ENCODE measurements around the gene NOX5.

NOX5 gene

DNA sequence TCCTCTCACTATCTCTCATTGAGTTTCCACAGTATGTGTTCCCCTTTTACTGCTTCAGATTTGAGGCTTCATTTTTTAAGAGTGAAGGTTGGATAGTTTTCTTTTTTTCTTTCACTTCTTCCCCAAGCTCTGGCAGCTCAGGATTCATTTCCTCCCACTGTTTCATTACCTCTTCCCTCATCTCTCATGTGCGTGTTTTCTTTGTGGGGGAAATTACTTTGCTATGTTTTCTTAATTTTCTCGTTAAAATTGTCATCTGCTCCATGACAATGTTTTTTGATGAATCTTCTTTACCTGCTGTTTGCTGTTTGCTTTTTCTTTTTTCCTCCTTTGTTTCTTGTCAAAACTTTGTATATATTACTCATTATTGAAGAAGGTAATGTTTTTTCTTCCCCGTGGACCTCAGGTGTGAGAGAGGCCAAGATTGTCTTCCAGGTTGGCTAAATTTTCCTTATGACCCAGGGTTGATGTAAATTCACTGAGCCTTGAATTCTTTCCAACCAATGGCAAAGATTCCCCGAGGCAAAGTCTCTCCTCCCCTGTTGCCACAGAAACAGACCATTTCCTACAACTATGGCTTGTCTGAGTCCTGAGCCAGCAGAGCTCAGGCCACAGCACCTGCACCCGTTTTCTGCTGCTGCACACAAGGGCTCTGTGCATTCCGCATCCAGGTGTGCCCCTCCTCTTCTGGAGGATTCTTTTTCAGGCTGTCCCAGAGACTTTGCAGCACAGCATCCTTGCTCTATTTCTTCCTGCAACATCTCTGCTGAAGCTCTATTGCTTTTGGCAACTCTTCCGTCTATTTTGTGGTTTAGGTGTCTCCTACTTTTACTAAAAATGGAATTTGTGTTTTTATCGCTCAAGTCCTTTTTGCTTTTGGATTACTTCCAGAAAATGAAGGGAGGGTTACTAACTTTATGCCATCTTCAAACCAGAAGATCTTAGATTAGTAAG is 66.1 kb downstream of the NOX5 start:
- FAIRE-seq, result no peak
- DNase-seq (ENCODE audit: low spot score), result peak; percentile 46

DNA sequence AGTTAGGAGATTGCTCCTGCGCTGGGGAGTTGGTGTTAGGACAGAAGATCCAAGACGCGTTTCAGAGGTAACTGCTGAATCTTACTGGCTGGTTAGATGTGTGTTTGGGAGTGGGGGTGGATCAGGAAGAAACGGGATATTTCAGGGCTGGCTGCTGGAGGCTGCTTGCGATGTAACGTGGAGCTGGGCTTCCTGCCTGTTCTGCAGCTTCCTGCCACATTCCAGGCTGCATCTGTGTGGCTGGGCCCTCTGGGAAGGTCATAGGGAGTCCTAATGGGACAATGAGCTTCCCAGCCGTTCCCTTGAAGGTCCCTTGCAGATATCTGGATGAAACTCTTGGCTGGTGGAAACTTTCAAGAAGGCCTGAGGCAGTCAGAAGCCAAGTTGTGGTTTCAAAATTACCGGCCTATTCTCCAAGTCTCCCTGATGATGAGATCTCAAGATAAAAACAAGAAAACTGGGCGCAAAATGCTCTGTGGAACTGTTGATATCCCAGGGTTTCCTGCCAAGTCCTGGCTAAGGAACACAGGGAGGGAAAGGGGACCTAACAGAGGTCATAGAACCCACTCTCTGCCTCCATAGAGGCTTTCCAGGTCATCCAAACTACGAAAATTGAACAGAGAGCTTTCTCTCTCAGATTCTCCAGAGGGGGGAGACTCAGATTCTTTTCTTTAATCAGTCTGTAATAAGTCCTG is 67.0 kb downstream of the NOX5 start:
- DNase-seq (ENCODE audit: low spot score), result peak; percentile 56
- no peak for FAIRE-seq

DNA sequence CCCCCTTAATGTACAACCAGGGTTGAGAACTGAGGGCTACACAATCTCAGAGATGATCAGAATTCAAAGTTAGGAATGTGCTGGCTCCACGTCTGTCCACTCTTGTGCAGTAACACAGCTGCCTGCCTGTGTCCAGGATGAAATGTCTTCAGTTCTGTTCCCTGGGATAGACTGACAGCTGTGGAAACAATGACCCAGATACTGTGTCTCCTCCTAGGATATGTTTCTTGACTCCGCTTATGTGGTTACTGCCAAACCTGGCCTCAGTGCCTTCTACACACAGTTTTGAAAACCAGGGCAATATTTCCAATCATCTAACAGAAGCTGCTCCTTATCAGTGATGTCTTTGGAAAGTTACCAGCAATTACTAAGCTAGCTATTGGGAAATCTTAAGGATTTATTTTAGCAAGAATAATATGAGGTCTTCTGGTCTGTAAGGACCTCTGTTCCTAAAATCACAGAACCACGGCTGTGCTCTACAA is 67.6 kb downstream of the NOX5 start:
- DNase-seq (ENCODE audit: low spot score) (no peak), FAIRE-seq (no peak)

DNA sequence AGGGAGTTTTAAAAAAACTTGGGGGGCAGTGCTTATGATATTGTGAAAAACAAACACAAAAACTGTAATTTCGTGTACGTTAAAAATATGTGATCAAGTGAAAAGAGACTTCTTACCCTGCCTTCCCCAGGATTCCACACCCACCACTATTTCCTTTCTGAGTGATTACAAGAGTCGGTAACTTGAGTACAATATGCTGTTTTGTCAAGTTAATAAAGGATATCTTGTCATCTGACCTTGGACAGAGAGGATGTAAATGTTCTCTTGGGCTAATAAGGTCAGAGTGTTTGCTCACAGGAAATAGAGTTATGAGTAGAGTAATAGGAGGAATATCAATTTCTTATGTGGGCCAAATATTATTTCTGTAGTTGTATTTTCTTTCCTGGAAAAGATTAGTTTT is 68.1 kb downstream of the NOX5 start:
- FAIRE-seq, result no peak
- no peak for DNase-seq (ENCODE audit: low spot score)

DNA sequence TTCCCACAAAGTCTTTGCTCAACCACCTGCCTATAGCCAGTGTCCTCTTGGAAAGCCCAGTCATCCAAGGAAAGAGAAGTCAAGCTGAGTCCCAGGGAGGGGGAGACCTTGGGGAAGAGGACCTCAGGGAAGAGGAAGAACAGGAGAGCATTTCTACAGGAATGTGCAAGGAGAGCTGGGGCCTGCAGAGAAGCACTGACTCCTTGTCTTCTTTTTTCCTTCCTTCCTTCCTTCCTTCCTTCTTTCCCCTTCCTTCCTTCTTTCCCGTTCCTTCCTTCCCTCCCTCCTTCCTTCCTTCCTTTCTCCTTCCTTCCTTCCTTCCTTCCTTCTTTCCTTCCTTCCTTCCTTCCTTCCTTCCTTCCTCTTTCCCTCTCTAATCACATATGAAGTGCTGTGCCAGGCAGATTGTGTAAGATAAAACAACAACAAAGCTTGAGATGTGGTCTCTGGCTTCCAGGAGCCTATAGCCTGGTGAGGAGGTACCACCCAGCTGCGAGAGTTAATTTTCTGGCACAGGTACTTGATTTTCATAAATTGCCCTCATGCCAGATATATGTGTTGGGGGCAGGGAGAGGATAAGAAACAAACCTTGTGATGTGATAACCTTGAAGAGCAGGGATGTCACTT is 70.0 kb downstream of the NOX5 start:
- no peak for DNase-seq (ENCODE audit: low spot score)
- FAIRE-seq, result no peak

DNA sequence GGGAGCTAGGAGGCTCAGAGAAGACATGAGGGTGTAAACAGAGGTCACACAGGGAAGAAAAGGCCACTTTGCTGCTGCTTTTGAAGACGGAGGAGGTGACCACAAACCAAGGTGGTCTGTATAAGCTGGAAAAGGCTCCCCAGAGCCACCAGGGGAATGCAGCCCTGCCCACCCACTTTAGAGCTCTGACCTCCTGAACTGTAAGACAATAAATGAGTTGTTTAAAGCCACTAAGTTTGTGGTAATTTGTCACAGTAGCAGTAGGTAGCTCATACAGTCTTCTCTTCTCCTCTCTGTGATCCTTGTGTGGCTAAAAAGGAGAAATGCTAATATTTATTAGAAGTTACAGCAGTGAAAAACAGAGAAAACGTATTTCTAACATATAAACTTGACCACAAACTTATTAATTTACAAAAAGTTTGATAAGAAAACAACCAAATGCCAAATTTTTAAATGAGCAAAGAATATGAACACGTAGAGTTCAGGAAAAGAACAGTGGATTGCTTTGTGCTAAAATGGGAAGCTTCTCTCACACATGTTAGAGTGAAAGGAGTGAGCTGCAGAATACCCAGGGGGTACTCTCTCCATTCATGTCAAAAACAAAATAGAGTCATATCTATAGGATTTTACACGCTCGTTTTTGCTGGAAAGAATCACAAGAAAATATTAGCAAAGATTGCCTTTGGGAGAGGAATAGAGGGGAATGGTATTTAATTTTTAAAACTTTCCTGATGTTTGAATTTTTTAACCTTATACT is 71.0 kb downstream of the NOX5 start:
- FAIRE-seq (no peak), DNase-seq (ENCODE audit: low spot score) (no peak)

DNA sequence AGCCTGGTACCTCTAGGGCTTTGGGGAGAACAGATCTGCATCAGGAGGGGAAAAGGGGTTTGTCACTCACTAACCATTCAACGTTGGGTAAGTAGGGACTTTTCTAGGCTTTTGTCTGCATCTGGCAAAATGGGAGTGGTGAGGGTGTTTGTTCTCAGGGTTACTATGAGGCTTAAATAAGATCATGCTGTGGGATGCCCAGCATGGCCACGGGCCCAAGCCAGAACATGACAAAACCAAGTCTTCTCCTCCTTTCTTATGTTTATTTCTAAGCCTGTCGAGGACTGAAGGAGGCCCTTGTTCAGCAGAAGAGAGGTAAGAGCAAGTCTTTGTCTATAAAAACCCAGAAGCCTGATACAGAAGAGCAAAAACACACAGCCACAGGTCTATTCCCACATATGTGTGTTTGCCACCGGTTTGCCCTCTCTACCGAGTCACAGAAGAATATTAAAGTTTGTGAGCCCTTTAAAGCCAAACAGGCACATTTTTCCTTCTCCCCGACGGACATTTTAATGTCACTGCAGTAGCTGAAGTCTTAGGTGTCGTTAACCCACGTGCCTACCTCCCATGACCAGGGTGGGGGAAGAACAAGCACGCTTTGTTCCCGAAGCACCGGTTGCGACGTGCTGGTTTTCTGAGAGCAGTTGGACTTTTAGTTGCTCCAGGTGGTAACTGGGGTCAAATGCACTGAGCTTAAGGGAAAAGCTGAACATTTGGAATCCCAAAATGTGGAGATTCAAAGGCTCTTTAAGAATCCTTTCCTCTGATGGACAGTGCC is 72.1 kb downstream of the NOX5 start:
- DNase-seq (ENCODE audit: low spot score) (no peak), FAIRE-seq (no peak)

DNA sequence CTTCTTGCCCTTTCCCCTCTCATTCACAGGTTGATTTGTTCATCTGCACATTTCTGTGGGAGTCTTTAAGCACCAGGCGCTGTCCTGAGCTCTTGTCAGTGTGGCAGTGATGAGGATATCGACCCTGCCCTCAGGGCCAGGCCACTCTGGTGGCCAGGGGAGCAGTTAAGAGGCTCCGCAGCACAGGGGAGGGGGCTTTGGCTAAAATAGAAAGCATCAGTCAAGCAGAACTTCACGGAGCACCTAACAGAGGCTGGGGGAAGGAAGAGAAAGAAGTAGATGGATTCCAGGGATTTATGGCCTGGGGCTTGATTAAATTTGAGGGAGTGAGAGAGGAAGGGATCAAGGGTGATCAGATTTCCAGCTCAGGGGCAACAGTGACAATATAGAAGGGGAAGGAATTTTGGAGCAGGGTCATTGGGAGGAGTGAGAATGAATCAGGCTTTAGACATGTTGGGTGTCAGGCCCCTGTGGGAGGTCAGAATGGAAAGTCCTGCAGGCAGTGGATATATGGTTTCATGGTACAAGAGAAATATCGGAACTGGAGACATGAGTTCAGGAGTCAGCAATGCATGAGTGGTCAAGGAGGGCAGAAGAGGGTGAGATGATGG is 73.0 kb downstream of the NOX5 start:
- DNase-seq (ENCODE audit: low spot score), result no peak
- no peak for FAIRE-seq

DNA sequence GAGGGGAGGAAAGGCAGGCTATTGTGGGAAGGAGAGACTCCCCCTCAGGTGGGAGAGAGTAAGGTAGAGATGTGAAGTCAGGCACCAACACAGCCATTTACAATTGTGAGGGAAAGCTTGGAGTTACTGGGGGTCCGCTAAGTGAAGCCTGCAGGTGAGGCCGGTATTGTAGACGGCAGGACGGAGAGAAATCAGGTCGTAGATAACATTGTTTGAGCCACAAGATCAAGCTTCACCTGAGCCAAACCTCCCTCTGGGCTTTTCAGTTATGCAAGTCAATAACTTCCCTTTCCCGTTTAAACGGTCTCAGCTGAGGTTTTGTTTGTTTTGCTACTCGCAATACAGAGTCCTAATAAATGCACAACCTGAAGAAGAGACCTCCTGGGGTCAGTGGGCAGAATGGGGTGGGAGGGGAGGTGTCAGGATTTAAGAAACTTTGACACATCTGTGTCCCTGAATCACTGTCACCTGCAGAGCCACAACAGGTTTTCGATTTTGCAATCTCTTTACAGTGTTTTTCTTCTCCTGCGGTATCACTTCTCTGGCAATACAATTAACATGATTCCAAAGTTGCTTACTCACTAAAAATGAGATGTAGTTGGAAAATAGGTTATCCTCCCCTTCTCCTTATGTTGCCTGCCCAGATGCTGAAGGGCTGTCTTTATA is 73.9 kb downstream of the NOX5 start:
- DNase-seq (ENCODE audit: low spot score) (no peak), FAIRE-seq (no peak)

DNA sequence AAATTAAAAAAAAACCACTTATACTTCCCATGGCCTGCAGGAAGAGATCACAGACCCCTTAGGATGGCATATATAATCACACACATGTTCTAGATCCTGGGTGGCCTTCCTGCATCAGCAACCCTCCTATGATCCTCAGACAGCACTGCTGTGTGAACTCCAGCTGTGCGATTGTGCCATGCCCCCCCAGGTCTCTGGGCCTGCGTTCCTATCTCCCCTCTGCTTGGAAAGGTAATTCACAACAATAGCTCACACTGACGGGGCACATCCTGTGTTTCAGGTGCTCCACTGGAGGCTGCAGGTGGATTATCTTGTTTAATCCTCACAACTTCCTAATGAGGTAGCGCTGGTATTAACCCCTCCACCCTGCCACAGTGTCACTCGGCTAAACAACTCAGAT is 74.8 kb downstream of the NOX5 start:
- DNase-seq (ENCODE audit: low spot score) (no peak), FAIRE-seq (no peak)

DNA sequence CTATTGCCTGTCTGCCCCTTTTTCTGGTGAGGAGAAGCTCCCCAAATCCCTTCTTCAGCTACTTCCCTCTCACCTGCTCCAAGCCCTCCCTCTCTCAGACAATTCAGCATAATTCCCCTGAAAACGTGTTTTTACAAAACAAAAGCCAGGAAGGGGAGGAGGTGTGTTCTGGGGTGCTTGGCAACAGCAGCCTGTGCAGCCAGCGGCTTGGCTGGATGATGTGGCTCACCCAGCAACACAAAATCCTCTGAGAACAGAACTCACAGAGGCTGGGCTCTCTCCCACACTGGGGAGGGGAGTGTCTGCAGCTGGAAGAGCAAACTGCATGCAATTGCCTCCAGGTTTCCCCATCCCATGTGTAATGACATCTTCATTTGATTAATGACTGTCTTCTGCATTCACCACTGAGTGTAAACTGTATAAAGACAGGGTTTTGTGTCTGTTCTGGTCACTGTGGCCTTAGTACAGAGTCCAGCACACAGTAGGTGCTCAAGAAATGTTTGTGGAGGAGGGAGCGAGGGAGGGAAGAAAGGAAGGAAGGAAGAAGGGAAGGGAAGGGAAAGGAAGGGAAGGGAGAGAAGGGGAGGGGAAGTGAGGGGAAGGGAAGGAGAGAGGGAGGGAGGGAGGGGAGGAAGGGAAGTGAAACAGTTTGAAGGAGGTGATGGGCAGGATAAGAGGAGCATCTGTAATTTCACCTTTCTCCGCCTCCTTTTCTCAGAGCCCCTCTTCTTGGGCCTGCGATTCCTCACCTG is 75.9 kb downstream of the NOX5 start:
- DNase-seq (ENCODE audit: low spot score), result no peak
- no peak for FAIRE-seq

DNA sequence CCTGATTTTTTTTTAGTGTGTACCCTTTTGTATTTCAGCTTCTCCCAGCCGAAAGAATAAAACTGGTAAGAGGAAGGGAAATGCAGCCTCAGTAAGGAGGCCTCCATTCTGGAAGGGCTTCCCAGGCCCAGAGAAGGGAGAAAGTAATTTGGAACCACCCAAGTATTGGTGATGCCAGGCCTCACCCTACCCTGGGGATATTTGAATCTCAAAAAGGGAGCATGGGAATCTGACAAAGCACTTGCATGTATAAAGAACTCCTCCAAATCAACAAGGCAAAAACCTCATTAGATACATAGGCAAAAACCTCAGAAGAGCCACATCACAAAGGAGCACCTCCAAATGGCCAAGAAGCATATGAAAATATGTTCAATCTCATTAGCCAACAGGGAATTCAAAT is 77.2 kb downstream of the NOX5 start:
- FAIRE-seq, result no peak
- DNase-seq (ENCODE audit: low spot score), result no peak

DNA sequence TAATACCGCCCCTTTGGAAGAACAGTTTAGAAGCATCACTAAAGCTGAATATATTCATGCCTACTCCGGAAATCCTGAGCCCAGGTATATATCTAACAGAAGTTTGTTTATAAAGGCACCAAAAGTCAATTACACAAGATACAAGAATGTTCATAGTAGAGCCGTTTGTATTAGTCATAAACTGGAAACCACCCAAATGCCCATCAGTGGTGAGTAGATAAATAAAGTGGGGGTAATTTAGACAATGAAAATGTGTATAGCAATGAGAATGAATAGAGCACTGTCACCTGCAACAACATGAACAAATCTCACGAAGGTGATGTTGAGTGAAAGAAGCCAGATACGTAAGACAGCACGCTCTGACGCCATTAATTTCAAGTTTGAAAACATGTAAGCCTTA is 77.7 kb downstream of the NOX5 start:
- peak; percentile 64 for DNase-seq (ENCODE audit: low spot score)
- FAIRE-seq, result peak; percentile 71

DNA sequence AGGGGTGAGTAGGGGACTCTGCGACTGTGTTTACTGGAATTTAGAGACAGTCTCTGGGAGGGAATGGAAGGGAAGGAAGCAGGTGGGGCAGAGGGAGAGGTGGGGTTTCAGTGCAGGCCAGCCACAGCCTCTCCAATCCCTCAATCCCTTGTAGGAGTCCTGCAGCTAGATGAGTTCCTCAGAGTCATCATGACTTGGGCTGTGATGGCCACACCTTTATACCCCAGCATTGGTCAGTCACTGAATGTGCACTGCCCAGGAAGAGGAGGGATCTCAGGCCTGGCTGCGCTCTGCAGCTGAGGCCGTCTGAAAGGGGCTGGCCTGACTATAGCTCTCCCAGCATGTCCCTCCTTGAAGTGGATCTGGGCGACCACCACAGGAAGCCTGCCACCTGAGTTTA is 78.6 kb downstream of the NOX5 start:
- DNase-seq (ENCODE audit: low spot score), result no peak
- peak; percentile 9 for FAIRE-seq

DNA sequence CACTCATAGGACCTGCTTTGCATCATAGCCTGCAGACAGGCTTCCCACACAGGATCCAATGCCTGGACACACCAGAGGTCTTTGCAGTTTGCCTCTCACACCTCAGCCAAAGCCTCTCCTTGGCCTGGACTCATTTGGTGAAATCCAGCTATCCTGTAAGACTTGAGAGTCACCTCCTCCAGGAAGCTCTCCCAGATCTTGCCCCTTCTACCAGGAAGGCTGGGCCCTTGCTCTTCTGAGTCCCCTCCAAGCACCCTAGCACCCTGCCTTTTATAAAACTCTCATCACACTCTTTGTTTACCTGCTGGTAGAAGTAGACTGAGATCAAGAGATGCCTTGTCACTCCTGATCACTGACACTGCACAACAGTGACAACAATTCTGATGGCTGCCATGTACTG is 79.1 kb downstream of the NOX5 start:
- no peak for DNase-seq (ENCODE audit: low spot score)
- peak; percentile 44 for FAIRE-seq

DNA sequence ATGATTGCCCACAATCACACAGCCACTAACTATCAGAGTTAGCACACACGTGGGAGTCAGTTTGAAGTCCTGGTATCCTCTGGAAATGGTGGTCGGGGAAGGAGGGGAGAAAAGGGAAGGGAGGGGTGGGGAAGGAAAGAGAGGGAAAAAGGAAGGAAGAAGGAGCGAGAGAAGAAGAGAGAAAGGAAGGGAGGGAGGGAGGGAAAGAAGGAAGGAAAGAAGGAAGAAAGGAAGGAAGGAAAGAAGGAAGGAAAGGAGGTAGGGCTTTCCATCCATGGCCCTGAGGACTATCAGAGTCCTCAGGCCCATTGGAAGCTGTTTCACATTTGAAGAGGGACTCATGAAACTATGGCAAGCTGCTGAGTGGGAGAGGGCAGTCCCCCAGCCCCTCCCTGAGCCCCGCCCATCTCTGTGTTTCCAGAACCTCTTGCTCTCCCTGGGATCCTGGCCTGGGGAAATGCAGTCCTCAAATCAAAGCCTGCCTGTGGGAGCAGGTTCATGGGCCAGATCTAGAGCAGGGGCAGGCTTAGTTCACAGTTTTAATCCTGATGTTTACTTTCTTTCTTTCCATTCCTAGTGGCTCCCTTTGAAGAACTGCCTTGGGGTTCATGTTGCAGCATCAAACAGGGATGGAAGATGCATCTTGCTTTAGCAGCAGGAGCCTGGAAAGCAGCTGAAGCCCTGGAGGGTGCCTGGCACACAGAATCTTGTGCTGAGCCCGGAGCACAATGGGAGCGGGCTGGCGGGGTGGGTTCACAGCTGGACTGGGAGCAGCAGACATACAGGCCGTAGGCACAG is 79.8 kb downstream of the NOX5 start:
- FAIRE-seq, result no peak
- DNase-seq (ENCODE audit: low spot score), result no peak

DNA sequence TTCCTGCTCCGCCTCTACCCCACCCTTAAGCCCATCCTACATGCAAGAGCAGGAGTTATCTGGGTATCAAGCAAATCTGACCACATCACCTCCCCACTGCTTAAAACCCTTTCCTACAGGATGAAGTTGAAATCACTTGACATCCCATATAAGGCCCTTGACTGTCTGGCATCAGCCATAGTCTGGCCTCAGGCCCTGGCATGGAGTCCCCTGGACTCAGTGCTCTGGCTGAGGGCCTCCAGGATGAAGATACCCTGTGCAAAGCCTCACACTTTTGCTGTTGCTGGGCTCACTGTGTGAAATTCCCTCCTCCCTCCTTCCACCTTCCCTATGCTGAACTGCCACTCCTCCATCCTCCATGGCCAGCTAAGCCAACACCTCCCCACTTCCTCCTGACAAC is 80.8 kb downstream of the NOX5 start:
- FAIRE-seq (no peak), DNase-seq (ENCODE audit: low spot score) (no peak)

DNA sequence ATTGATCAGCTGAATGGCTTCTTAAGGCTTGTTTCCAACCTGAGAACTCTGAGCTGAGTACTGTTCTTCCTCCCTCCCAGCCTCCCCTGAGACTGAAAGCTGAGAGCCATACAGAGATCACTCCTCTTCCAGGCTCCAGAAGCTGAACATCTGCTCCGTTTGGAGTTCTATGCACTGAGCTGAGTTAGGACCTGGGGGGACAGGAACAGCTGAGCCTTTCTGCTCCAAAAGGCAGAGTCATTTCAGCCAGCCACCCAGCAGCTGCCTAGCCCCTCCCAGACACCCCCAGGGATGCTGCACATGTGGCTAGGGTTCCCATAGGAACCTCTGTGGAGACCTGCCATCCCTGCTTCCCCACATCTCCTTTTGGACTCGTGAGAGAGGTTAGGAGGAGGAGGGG is 81.7 kb downstream of the NOX5 start:
- FAIRE-seq, result no peak
- DNase-seq (ENCODE audit: low spot score), result no peak
